Mammary epithelial cell (primary cell): ENCODE data around the gene PLIN4.

Experiments
- CTCF ChIP-seq, 2 donors: IDR thresholded peaks in 1 of 2; conservative IDR thresholded peaks in 1 of 2; 2 replicates each; pipeline ENCODE4 v1.5.1; 2011 to 2012; ENCODE audit warnings: inconsistent platforms in 2 of 2, low read length in 2 of 2, mild to moderate bottlenecking in 2 of 2, control low read depth in 1 of 2, low read depth in 1 of 2; ENCODE audit not compliant: insufficient read depth in 1 of 2; ENCODE audit errors: extremely low read depth in 1 of 2
- EZH2 ChIP-seq: IDR thresholded peaks from 2 replicates; pipeline ENCODE4 v1.6.1; 2012; ENCODE audit warnings: low read length, inconsistent platforms, borderline replicate concordance

GRCh38 chr19:4493104-4493928, 25.0 kb downstream of the PLIN4 start:
- TF ChIP-seq CTCF (conservative IDR thresholded peaks at IDR 0.05 in 1 of 2, IDR thresholded peaks at IDR 0.05 in 1 of 2; ENCODE audit: extremely low read depth in 1 of 2, insufficient read depth in 1 of 2, low read depth in 1 of 2, low read length in 2 of 2) (no peak), EZH2 (no peak)
